Sigmoid colon (tissue), 4 donors: ENCODE measurements around the gene CDC14A.

Experiments
- CTCF ChIP-seq, 4 experiments: fragments of 450-650 bp in 3 of 4; fragments of 200-600 bp in 1 of 4; IDR thresholded peaks; one replicate each; pipeline ENCODE4 v1.5.1; 2016 to 2019; ENCODE audit warnings: antibody characterized with exemption in 4 of 4, mild to moderate bottlenecking in 3 of 4, moderate library complexity in 2 of 4
- EP300 ChIP-seq, 4 donors: sonication (generic); formaldehyde crosslinking; IDR thresholded peaks; one replicate each; pipeline ENCODE4 v1.6.1; 2017; ENCODE audit warnings: antibody characterized with exemption in 4 of 4
- POLR2A ChIP-seq, 2 donors: fragments of 450-650 bp; IDR thresholded peaks; one replicate each; pipeline ENCODE4 v1.6.1; 2016; ENCODE audit warnings: antibody characterized with exemption in 2 of 2, mild to moderate bottlenecking in 2 of 2, moderate library complexity in 2 of 2
- POLR2AphosphoS5 ChIP-seq, 4 donors: sonication (generic); formaldehyde crosslinking; IDR thresholded peaks; one replicate each; pipeline ENCODE4 v1.6.1; 2017; ENCODE audit warnings: antibody characterized with exemption in 4 of 4

- no peak for TF ChIP-seq POLR2A (IDR thresholded peaks at IDR 0.05)
- TF ChIP-seq CTCF (IDR thresholded peaks at IDR 0.05): no peak
- no peak for TF ChIP-seq POLR2AphosphoS5 (IDR thresholded peaks at IDR 0.05)
- TF ChIP-seq EP300 (IDR thresholded peaks at IDR 0.05): no peak
Observed at GRCh38 chr1:100552922-100553321, 200.6 kb downstream of the CDC14A start.
